Measurements from ENCODE around the gene MCUB.

MCUB gene

GRCh38 chr4:109690690-109691410, 130.8 kb downstream of the MCUB start:
- DNase-seq: no peak

- DNase-seq: no peak
Measured at GRCh38 chr4:109691411-109691920, 131.4 kb downstream of the MCUB start.

GRCh38 chr4:109698656-109699055, 138.6 kb downstream of the MCUB start:
- DNase-seq: no peak

GRCh38 chr4:109699553-109700225, 139.6 kb downstream of the MCUB start:
- DNase-seq: no peak

- no peak for DNase-seq
Measured at GRCh38 chr4:109701566-109702410, 141.7 kb downstream of the MCUB start.

GRCh38 chr4:109702950-109703663, 143.1 kb downstream of the MCUB start, which contains the start of gene CASP6:
Gene CASP6 (minus strand): TSS chr4:109703445. CDS start chr4:109703395, 50 bp downstream.
- no peak for DNase-seq

GRCh38 chr4:109703664-109704361, 143.8 kb downstream of the MCUB start:
- DNase-seq: no peak

GRCh38 chr4:109708435-109708834, 148.4 kb downstream of the MCUB start:
- no peak for DNase-seq

- DNase-seq: no peak
Measured at GRCh38 chr4:109708990-109709389, 148.9 kb downstream of the MCUB start.

GRCh38 chr4:109713500-109713899, 153.5 kb downstream of the MCUB start:
- no peak for DNase-seq

GRCh38 chr4:109718759-109719158, 158.7 kb downstream of the MCUB start:
- DNase-seq: no peak

- DNase-seq: no peak
Measured at GRCh38 chr4:109719604-109720003, 159.6 kb downstream of the MCUB start.

GRCh38 chr4:109721033-109721432, 161.0 kb downstream of the MCUB start:
- no peak for DNase-seq

GRCh38 chr4:109722357-109722756, 162.3 kb downstream of the MCUB start:
- no peak for DNase-seq

GRCh38 chr4:109723110-109723509, 163.1 kb downstream of the MCUB start:
- DNase-seq: no peak

- no peak for DNase-seq
Measured at GRCh38 chr4:109728385-109728784, 168.3 kb downstream of the MCUB start.

GRCh38 chr4:109729117-109729717, 169.2 kb downstream of the MCUB start:
- DNase-seq: no peak

- DNase-seq: peak; percentile 31
Measured at GRCh38 chr4:109729718-109730618, 169.9 kb downstream of the MCUB start, which contains the start of gene PLA2G12A. Gene PLA2G12A (minus strand): TSS chr4:109730070. CDS start chr4:109729809, 261 bp downstream.

GRCh38 chr4:109730619-109731545, 170.8 kb downstream of the MCUB start:
- no peak for DNase-seq

Measured in NCI-H2081 treated with DMSO at 0.1 percent for 48 hours (cell line).